Gastrocnemius medialis (tissue), 4 donors: ENCODE results near the gene GAD2.

Experiments used
- POLR2A ChIP-seq, 2 donors: fragments of 450-650 bp; IDR thresholded peaks; one replicate each; pipeline ENCODE4 v1.6.1; 2017; ENCODE audit warnings: antibody characterized with exemption in 2 of 2, mild to moderate bottlenecking in 2 of 2, moderate library complexity in 2 of 2
- TF ChIP-seq, protein P1 (sequence below), 5 experiments: fragments of 450-650 bp in 3 of 5; fragments of 200-600 bp in 2 of 5; sonication (generic) in 2 of 5; IDR thresholded peaks in 4 of 5; conservative IDR thresholded peaks in 1 of 5; 1 replicate in 4 of 5; 2 replicates in 1 of 5; pipeline ENCODE4 v1.5.1; 2016 to 2019; ENCODE audit warnings: antibody characterized with exemption in 5 of 5, mild to moderate bottlenecking in 3 of 5, moderate library complexity in 3 of 5

DNA sequence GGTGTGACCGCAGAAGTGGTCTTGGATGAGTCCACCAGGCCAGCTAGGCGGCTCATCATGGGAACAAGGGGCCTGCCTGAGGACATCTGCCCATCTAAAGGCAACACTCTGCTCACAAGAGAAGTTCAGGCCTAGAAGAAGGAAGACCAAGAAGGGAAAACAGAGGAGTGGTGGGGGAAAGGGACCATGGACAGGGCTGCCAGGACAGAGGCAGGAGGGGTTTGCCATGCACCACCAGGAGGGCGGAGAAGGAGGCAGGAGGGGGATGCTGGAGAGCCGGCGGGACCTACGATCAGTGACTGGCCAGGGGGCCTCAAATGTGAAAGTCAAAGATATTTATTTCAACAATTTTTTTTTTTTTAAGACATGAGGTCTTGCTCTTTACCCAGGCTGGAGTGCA lies 33.1 kb downstream of the GAD2 start:
- TF ChIP-seq, protein P1, sequence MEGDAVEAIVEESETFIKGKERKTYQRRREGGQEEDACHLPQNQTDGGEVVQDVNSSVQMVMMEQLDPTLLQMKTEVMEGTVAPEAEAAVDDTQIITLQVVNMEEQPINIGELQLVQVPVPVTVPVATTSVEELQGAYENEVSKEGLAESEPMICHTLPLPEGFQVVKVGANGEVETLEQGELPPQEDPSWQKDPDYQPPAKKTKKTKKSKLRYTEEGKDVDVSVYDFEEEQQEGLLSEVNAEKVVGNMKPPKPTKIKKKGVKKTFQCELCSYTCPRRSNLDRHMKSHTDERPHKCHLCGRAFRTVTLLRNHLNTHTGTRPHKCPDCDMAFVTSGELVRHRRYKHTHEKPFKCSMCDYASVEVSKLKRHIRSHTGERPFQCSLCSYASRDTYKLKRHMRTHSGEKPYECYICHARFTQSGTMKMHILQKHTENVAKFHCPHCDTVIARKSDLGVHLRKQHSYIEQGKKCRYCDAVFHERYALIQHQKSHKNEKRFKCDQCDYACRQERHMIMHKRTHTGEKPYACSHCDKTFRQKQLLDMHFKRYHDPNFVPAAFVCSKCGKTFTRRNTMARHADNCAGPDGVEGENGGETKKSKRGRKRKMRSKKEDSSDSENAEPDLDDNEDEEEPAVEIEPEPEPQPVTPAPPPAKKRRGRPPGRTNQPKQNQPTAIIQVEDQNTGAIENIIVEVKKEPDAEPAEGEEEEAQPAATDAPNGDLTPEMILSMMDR (IDR thresholded peaks at IDR 0.05 in 4 of 5, conservative IDR thresholded peaks at IDR 0.05 in 1 of 5), result no peak
- no peak for TF ChIP-seq POLR2A (IDR thresholded peaks at IDR 0.05)
